Stomach (tissue), 9 donors: ENCODE measurements around the gene NEURL1B. TPM values are rescaled to one million over a fixed set of nuclear protein-coding genes. Genes with fewer than 3 reads are reported as not detected.

ENCODE experiments used
- DNase-seq, 2 donors: peaks; one replicate each; pipeline versions ENCODE4 v3.0.0 to v3.0.0-alpha.2; 2013 to 2019
- H3K27ac ChIP-seq, 5 donors: fragments of 200-600 bp in 4 of 5; sonication (generic) in 4 of 5; one replicate each; pipeline ENCODE4 v1.5.1; 2013 to 2019; ENCODE audit warnings: mild to moderate bottlenecking in 1 of 5, moderate library complexity in 1 of 5
- H3K27me3 ChIP-seq, 3 donors: fragments of 200-600 bp; sonication (generic); one replicate each; pipeline ENCODE4 v1.5.1; 2017 to 2019; ENCODE audit warnings: mixed run types in 1 of 3
- H3K36me3 ChIP-seq, 4 donors: fragments of 200-600 bp; sonication (generic); 1 replicate in 3 of 4; 2 replicates in 1 of 4; pipeline ENCODE4 v1.5.1; 2016 to 2019
- H3K4me1 ChIP-seq, 4 donors: fragments of 200-600 bp; sonication (generic); one replicate each; pipeline ENCODE4 v1.5.1; 2016 to 2019
- H3K4me3 ChIP-seq, 4 donors: fragments of 200-600 bp; sonication (generic) in 3 of 4; one replicate each; pipeline ENCODE4 v1.5.1; 2016 to 2019; ENCODE audit warnings: mild to moderate bottlenecking in 1 of 4
- H3K9me3 ChIP-seq, 4 donors: fragments of 200-600 bp; sonication (generic); one replicate each; pipeline ENCODE4 v1.5.1; 2016 to 2019
- EP300 ChIP-seq: sonication (generic); formaldehyde crosslinking; IDR thresholded peaks from one replicate; pipeline ENCODE4 v1.6.1; 2017; ENCODE audit warnings: antibody characterized with exemption
- POLR2A ChIP-seq, 4 donors: fragments of 450-650 bp; IDR thresholded peaks; one replicate each; pipeline ENCODE4 v1.6.1; 2016; ENCODE audit warnings: antibody characterized with exemption in 4 of 4, control low read depth in 2 of 4, mild to moderate bottlenecking in 1 of 4, moderate library complexity in 1 of 4
- POLR2AphosphoS5 ChIP-seq, 3 donors: sonication (generic); formaldehyde crosslinking; IDR thresholded peaks; one replicate each; pipeline ENCODE4 v1.6.1; 2016; ENCODE audit warnings: antibody characterized with exemption in 3 of 3
- WGBS, 5 donors: extraction: QIAGEN DNeasy Blood & Tissue Kit in 3 of 5; methylation state at CpG; one replicate each; pipeline versions ENCODE4 v1.1.5 to v1.1.7; 2013 to 2018; 5-methylcytosine and 5-hydroxymethylcytosine counted together
- intact Hi-C: fragments of 100-400 bp; cut with DNase I; formaldehyde crosslinking; loops from one replicate; pipeline ENCODE4 v1.15.1; 2023; ENCODE audit warnings: low total_unique reads
- polyA plus RNA-seq, 3 donors: library from polyadenylated mRNA; stranded (reverse); fragments of 200-250 nt; gene quantifications; one replicate each; pipeline ENCODE4 v1.2.3, GENCODE V29; 2013
- total RNA-seq, 5 donors: library from RNA; depleted of rRNA; stranded (reverse); fragments of >200 nt; gene quantifications; one replicate each; pipeline versions ENCODE4 v1.1.0 to v1.2.3, GENCODE V29; 2014 to 2016
- TF ChIP-seq, protein P1 (sequence below), 7 experiments: fragments of 450-650 bp in 4 of 7; fragments of 200-600 bp in 3 of 7; sonication (generic) in 3 of 7; IDR thresholded peaks; one replicate each; pipeline ENCODE4 v1.5.1; 2016 to 2019; ENCODE audit warnings: antibody characterized with exemption in 7 of 7, control low read depth in 2 of 7, mild to moderate bottlenecking in 1 of 7
- donor health status: healthy with polysubstance abuse.
- donor health status: Bipolar disorder and iron deficiency.
- donor health status: healthy.

The NEURL1B gene
- total and polyA plus RNA-seq, 8 donors: 2.7 to 60.3 (median 9.8) TPM

DNA sequence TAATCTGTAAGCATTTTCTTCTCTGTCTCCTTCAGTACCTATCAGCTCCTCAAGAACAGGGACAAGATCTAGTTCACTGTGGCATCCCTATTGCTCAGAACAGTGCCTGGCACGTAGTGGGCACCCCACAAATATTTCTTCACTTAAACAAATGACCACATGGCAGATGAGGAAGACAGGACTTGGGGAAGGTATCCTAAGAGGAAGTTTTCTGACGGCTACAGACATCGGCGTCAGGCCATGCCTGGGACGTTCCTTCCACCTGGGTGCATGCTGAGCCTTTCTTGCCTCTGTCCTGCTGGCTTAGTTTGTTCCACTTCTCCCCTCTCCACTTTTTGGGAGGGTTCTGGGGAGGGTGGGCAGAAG lies 60.2 kb downstream of the NEURL1B start:
- H3K27ac ChIP-seq: no peak overlapping the region
- TF ChIP-seq POLR2A (IDR thresholded peaks at IDR 0.05) (no peak), EP300 (no peak), POLR2AphosphoS5 (IDR thresholded peaks at IDR 0.05) (no peak)
- TF ChIP-seq, protein P1, sequence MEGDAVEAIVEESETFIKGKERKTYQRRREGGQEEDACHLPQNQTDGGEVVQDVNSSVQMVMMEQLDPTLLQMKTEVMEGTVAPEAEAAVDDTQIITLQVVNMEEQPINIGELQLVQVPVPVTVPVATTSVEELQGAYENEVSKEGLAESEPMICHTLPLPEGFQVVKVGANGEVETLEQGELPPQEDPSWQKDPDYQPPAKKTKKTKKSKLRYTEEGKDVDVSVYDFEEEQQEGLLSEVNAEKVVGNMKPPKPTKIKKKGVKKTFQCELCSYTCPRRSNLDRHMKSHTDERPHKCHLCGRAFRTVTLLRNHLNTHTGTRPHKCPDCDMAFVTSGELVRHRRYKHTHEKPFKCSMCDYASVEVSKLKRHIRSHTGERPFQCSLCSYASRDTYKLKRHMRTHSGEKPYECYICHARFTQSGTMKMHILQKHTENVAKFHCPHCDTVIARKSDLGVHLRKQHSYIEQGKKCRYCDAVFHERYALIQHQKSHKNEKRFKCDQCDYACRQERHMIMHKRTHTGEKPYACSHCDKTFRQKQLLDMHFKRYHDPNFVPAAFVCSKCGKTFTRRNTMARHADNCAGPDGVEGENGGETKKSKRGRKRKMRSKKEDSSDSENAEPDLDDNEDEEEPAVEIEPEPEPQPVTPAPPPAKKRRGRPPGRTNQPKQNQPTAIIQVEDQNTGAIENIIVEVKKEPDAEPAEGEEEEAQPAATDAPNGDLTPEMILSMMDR (IDR thresholded peaks at IDR 0.05): no peak
- no peaks in the 10 kb centered on the region for H3K9me3 ChIP-seq
- intact Hi-C loops: no loop called here
- H3K4me3 ChIP-seq: no peak overlapping the region
- peaks cover 0 to 25% (median 7%) of the 10 kb centered on the region in 3 donors for H3K27me3 ChIP-seq
- WGBS, 5 donors: 56 to 69% (median 58%) methylated on average over 5 of the region's 5 CpGs
- H3K36me3 ChIP-seq: no peaks in the 10 kb centered on the region
- H3K4me1 ChIP-seq: peaks cover 8 to 23% (median 17%) of the 10 kb centered on the region in 4 donors
- no peak for DNase-seq

GRCh38 chr5:172703952-172704351 lies 62.9 kb downstream of the NEURL1B start:
- H3K27ac ChIP-seq: no peak overlapping the region
- no peak for TF ChIP-seq EP300
- TF ChIP-seq, protein P1 (IDR thresholded peaks at IDR 0.05): no peak
- no peak for TF ChIP-seq POLR2AphosphoS5 (IDR thresholded peaks at IDR 0.05)
- TF ChIP-seq POLR2A (IDR thresholded peaks at IDR 0.05): no peak
- no peaks in the 10 kb centered on the region for H3K36me3 ChIP-seq
- H3K4me3 ChIP-seq: no peak overlapping the region
- 87 to 95% (median 88%) methylated on average over 7 of the region's 7 CpGs for WGBS, 5 donors
- peaks cover 0 to 43% (median 18%) of the 10 kb centered on the region in 3 donors for H3K27me3 ChIP-seq
- no peak for DNase-seq
- no peaks in the 10 kb centered on the region for H3K9me3 ChIP-seq
- intact Hi-C loops: no loop called here
- H3K4me1 ChIP-seq: peaks cover 0 to 9% (median 4%) of the 10 kb centered on the region in 4 donors

DNA sequence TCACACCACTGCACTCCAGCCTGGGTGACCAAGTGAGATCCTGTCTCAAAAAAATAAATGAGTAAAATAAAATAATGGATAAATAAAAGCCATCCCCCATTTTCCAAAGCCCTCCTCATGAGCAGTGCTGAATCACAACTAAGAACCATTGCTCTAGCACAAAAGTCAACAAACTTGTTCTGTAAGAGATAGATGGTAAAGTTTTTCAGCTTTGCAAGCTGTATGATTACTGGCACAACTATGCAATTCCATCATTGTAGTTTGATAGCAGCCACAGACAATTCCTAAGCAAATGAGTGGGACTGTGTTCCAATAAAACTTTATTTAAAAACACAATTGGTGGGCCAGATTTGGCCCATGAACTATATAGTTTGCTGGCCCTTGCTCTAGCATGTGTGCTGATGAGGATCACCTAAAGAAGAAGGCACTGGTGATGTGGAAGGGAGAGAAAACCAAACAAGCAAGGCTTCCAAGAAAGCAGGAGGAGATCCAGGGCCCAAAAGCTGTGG lies 64.6 kb downstream of the NEURL1B start:
- TF ChIP-seq POLR2A (IDR thresholded peaks at IDR 0.05) (no peak), EP300 (no peak), POLR2AphosphoS5 (IDR thresholded peaks at IDR 0.05) (no peak)
- TF ChIP-seq, protein P1 (IDR thresholded peaks at IDR 0.05): no peak
- no peaks in the 10 kb centered on the region for H3K36me3 ChIP-seq

DNA sequence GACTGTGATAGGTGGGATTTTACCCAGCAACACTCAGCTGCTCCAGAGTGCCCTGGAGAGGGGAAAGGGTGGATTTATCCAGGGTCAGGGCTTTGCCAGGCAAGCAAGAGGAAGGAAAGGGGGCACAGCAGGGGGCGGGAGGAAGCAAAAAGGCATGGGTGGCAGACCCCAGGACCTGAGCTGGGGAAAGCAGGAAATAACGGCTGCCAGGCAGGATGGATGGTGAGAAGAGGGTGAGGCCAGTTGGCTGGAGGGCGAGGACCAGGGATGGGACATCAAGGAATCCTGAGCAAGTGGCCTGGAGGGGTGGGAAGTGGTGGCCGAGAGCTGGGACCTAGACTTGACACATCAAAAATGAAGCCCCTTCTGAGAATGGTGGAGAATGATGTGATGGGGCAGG lies 65.7 kb downstream of the NEURL1B start:
- 32 to 52% (median 44%) methylated on average over 4 of the region's 4 CpGs for WGBS, 5 donors
- DNase-seq: no peak
- H3K27ac ChIP-seq: no peak overlapping the region
- peaks cover 0 to 34% (median 21%) of the 10 kb centered on the region in 3 donors for H3K27me3 ChIP-seq
- TF ChIP-seq POLR2A (IDR thresholded peaks at IDR 0.05) (no peak), EP300 (no peak), POLR2AphosphoS5 (IDR thresholded peaks at IDR 0.05) (no peak)
- TF ChIP-seq, protein P1 (IDR thresholded peaks at IDR 0.05): no peak
- no peaks in the 10 kb centered on the region for H3K4me1 ChIP-seq
- no peaks in the 10 kb centered on the region for H3K9me3 ChIP-seq
- no peak overlapping the region for H3K4me3 ChIP-seq
- intact Hi-C loops: no loop called here
- H3K36me3 ChIP-seq: no peaks in the 10 kb centered on the region

More for the DNA sequence above, 64.6 kb downstream of the NEURL1B start:
- Histone ChIP-seq H3K27ac (no peak overlapping the region), H3K4me3 (no peak overlapping the region), H3K9me3 (no peaks in the 10 kb centered on the region), H3K4me1 (peaks cover 0 to 5% (median 1%) of the 10 kb centered on the region in 4 donors), H3K27me3 (peaks cover 0 to 36% (median 18%) of the 10 kb centered on the region in 3 donors)
- DNase-seq: no peak
- intact Hi-C loops: no loop called here
